ENCODE measurements around the gene FMNL2.

The FMNL2 gene

DNA sequence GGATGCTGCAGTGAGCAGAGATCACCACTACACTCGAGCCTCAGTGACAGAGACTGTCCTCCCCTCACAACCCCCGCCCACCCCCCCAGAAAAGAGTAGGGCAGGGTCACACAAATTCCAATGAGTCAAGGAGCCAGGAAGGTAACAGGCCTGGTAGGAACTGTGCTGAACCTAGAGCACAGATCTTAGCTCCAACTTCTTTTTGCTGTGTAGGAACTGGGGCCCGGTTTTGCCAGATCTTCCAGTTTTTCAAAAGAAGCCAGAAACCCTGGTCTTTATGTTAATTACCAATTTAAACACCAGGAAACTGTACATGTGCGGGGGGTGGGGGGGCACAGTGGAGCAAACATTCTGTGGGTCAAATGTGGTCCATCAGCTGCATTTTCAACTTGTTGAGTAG lies 311.3 kb downstream of the FMNL2 start:
- TF ChIP-seq ZNF501 (tag by site-specific recombination; IDR thresholded peaks at IDR 0.05) (no peak), ZBTB7A (tag by site-specific recombination; IDR thresholded peaks at IDR 0.05; ENCODE audit: low read depth) (no peak), ZNF544 (tag by site-specific recombination; IDR thresholded peaks at IDR 0.05) (no peak), ZNF707 (tag by site-specific recombination; IDR thresholded peaks at IDR 0.05) (no peak), ZIC2 (tag by site-specific recombination; IDR thresholded peaks at IDR 0.05) (no peak), ZNF121 (tag by site-specific recombination; IDR thresholded peaks at IDR 0.05) (no peak), ZSCAN30 (tag by site-specific recombination; IDR thresholded peaks at IDR 0.05) (no peak)
- TF ChIP-seq, protein P1, sequence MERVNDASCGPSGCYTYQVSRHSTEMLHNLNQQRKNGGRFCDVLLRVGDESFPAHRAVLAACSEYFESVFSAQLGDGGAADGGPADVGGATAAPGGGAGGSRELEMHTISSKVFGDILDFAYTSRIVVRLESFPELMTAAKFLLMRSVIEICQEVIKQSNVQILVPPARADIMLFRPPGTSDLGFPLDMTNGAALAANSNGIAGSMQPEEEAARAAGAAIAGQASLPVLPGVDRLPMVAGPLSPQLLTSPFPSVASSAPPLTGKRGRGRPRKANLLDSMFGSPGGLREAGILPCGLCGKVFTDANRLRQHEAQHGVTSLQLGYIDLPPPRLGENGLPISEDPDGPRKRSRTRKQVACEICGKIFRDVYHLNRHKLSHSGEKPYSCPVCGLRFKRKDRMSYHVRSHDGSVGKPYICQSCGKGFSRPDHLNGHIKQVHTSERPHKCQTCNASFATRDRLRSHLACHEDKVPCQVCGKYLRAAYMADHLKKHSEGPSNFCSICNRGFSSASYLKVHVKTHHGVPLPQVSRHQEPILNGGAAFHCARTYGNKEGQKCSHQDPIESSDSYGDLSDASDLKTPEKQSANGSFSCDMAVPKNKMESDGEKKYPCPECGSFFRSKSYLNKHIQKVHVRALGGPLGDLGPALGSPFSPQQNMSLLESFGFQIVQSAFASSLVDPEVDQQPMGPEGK (tag by site-specific recombination; IDR thresholded peaks at IDR 0.05) = no peak
- TF ChIP-seq, protein P2, sequence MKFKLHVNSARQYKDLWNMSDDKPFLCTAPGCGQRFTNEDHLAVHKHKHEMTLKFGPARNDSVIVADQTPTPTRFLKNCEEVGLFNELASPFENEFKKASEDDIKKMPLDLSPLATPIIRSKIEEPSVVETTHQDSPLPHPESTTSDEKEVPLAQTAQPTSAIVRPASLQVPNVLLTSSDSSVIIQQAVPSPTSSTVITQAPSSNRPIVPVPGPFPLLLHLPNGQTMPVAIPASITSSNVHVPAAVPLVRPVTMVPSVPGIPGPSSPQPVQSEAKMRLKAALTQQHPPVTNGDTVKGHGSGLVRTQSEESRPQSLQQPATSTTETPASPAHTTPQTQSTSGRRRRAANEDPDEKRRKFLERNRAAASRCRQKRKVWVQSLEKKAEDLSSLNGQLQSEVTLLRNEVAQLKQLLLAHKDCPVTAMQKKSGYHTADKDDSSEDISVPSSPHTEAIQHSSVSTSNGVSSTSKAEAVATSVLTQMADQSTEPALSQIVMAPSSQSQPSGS (tag by site-specific recombination; IDR thresholded peaks at IDR 0.05; ENCODE audit: low read depth) = no peak
- TF ChIP-seq, protein P3, sequence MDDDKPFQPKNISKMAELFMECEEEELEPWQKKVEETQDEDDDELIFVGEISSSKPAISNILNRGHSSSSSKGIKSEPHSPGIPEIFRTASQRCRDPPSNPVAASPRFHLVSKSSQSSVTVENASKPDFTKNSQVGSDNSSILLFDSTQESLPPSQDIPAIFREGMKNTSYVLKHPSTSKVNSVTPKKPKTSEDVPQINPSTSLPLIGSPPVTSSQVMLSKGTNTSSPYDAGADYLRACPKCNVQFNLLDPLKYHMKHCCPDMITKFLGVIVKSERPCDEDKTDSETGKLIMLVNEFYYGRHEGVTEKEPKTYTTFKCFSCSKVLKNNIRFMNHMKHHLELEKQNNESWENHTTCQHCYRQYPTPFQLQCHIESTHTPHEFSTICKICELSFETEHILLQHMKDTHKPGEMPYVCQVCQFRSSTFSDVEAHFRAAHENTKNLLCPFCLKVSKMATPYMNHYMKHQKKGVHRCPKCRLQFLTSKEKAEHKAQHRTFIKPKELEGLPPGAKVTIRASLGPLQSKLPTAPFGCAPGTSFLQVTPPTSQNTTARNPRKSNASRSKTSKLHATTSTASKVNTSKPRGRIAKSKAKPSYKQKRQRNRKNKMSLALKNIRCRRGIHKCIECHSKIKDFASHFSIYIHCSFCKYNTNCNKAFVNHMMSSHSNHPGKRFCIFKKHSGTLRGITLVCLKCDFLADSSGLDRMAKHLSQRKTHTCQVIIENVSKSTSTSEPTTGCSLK (tag by site-specific recombination; IDR thresholded peaks at IDR 0.05) = no peak
- Histone ChIP-seq H3K9me3 (ENCODE audit: control insufficient read depth, insufficient read depth, low read depth, low read length) (no peaks in the 10 kb centered on the region), H3K36me3 (ENCODE audit: control insufficient read depth in 2 of 2, insufficient read depth in 1 of 2, low read length in 2 of 2) (peaks cover 6 to 76% of the 10 kb centered on the region in 2 experiments; a peak in 2 of 3 replicates), H3K4me1 (ENCODE audit: control insufficient read depth, insufficient read depth, low read length) (no peaks in the 10 kb centered on the region), H3K27ac (ENCODE audit: extremely low read depth, low read depth, low read length) (no peak overlapping the region), H3K4me3 (ENCODE audit: low read depth, low read length) (no peak overlapping the region)
- ChIA-PET CTCF (interaction anchor here (0.7 to 6.3 kb wide), 2 partner anchors 12 to 313 kb away, joined by 3 to 34 read pairs; no protein-coding TSS in a partner anchor), POLR2A (interaction anchor here (0.7 kb wide), 1 partner anchor 1153 kb away, joined by 3 read pairs; no protein-coding TSS in a partner anchor)

DNA sequence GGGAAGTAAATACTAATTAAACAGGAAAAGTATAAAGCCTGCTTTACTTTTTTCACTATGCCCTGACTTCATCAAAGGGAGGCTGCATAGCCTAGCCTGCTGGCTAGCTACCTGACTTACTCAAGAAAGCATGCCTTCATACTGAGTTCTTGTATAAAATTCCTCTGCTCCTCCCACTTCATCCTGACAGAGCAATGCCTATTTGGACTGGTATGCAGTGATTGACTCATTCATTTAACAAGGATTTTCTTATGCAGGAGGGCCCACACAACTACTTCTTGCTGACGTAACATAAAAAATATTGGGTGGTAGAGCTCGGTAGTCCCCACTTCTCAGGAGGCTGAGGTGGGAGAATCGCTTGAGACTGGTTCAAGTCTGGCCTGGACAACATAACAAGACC lies 311.8 kb downstream of the FMNL2 start:
- TF ChIP-seq ZNF423 (tag by site-specific recombination; IDR thresholded peaks at IDR 0.05) (no peak), ZBTB17 (tag by site-specific recombination; IDR thresholded peaks at IDR 0.05) (no peak), GFI1B (tag by site-specific recombination; IDR thresholded peaks at IDR 0.05) (no peak), ZNF660 (tag by site-specific recombination; IDR thresholded peaks at IDR 0.05) (no peak), ZNF223 (tag by site-specific recombination; IDR thresholded peaks at IDR 0.05) (no peak), PRDM1 (tag by site-specific recombination; IDR thresholded peaks at IDR 0.05) (no peak), SCRT2 (tag by site-specific recombination; IDR thresholded peaks at IDR 0.05) (no peak), ZNF510 (tag by site-specific recombination; IDR thresholded peaks at IDR 0.05; ENCODE audit: insufficient replicate concordance) (no peak), ZNF777 (tag by site-specific recombination; IDR thresholded peaks at IDR 0.05; ENCODE audit: borderline replicate concordance) (no peak)
- TF ChIP-seq, protein P4, sequence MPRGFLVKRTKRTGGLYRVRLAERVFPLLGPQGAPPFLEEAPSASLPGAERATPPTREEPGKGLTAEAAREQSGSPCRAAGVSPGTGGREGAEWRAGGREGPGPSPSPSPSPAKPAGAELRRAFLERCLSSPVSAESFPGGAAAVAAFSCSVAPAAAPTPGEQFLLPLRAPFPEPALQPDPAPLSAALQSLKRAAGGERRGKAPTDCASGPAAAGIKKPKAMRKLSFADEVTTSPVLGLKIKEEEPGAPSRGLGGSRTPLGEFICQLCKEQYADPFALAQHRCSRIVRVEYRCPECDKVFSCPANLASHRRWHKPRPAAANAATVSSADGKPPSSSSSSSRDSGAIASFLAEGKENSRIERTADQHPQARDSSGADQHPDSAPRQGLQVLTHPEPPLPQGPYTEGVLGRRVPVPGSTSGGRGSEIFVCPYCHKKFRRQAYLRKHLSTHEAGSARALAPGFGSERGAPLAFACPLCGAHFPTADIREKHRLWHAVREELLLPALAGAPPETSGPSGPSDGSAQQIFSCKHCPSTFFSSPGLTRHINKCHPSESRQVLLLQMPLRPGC (tag by site-specific recombination; IDR thresholded peaks at IDR 0.05) = no peak
- TF ChIP-seq, protein P5, sequence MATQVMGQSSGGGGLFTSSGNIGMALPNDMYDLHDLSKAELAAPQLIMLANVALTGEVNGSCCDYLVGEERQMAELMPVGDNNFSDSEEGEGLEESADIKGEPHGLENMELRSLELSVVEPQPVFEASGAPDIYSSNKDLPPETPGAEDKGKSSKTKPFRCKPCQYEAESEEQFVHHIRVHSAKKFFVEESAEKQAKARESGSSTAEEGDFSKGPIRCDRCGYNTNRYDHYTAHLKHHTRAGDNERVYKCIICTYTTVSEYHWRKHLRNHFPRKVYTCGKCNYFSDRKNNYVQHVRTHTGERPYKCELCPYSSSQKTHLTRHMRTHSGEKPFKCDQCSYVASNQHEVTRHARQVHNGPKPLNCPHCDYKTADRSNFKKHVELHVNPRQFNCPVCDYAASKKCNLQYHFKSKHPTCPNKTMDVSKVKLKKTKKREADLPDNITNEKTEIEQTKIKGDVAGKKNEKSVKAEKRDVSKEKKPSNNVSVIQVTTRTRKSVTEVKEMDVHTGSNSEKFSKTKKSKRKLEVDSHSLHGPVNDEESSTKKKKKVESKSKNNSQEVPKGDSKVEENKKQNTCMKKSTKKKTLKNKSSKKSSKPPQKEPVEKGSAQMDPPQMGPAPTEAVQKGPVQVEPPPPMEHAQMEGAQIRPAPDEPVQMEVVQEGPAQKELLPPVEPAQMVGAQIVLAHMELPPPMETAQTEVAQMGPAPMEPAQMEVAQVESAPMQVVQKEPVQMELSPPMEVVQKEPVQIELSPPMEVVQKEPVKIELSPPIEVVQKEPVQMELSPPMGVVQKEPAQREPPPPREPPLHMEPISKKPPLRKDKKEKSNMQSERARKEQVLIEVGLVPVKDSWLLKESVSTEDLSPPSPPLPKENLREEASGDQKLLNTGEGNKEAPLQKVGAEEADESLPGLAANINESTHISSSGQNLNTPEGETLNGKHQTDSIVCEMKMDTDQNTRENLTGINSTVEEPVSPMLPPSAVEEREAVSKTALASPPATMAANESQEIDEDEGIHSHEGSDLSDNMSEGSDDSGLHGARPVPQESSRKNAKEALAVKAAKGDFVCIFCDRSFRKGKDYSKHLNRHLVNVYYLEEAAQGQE (tag by site-specific recombination; IDR thresholded peaks at IDR 0.05) = no peak
- TF ChIP-seq, protein P6, sequence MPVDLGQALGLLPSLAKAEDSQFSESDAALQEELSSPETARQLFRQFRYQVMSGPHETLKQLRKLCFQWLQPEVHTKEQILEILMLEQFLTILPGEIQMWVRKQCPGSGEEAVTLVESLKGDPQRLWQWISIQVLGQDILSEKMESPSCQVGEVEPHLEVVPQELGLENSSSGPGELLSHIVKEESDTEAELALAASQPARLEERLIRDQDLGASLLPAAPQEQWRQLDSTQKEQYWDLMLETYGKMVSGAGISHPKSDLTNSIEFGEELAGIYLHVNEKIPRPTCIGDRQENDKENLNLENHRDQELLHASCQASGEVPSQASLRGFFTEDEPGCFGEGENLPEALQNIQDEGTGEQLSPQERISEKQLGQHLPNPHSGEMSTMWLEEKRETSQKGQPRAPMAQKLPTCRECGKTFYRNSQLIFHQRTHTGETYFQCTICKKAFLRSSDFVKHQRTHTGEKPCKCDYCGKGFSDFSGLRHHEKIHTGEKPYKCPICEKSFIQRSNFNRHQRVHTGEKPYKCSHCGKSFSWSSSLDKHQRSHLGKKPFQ (tag by site-specific recombination; IDR thresholded peaks at IDR 0.05) = no peak
- CTCF ChIA-PET = interaction anchor here (0.7 to 6.3 kb wide), 2 partner anchors 12 to 313 kb away, joined by 3 to 34 read pairs; no protein-coding TSS in a partner anchor
- no peaks in the 10 kb centered on the region for H3K4me1 ChIP-seq (ENCODE audit: control insufficient read depth, insufficient read depth, low read length)
- no peak overlapping the region for H3K27ac ChIP-seq (ENCODE audit: extremely low read depth, low read depth, low read length)
- no peak overlapping the region for H3K4me3 ChIP-seq (ENCODE audit: low read depth, low read length)
- H3K9me3 ChIP-seq (ENCODE audit: control insufficient read depth, insufficient read depth, low read depth, low read length) = no peaks in the 10 kb centered on the region
- POLR2A ChIA-PET = no interaction called here
- H3K36me3 ChIP-seq (ENCODE audit: control insufficient read depth in 2 of 2, insufficient read depth in 1 of 2, low read length in 2 of 2) = peaks cover 6 to 74% of the 10 kb centered on the region in 2 experiments; a peak in 2 of 3 replicates

Data from HEK293 (cell line).